MCF 10A (cell line): ENCODE results near the gene LYZ. TPM values are rescaled to one million over a fixed set of nuclear protein-coding genes. Genes with fewer than 3 reads are reported as not detected.

Experiments
- BruUV-seq: library from RNA; stranded (reverse); fragments of 400-500 nt; replicated peaks from 2 replicates; lab custom pipeline; 2021; lab: Mats Ljungman, UMichigan
- CTCF ChIA-PET: fragments of 300-600 bp; sonication (Branson Sonifier 250); formaldehyde crosslinking; extraction: SDS; loops from one replicate; lab custom pipeline; 2021; ENCODE audit warnings: antibody characterized with exemption, inconsistent platforms; lab: Yijun Ruan, JAX
- POLR2A ChIA-PET: fragments of 300-600, 350-650 bp; sonication (Branson Sonifier 250); formaldehyde crosslinking; extraction: SDS; loops from one replicate; lab custom pipeline; 2020; ENCODE audit warnings: antibody characterized with exemption, inconsistent platforms; lab: Yijun Ruan, JAX
- DNase-seq: peaks from one replicate; pipeline ENCODE4 v3.0.0-alpha.2; 2018; ENCODE audit not compliant: unreplicated experiment
- H3K27ac Mint-ChIP-seq: one replicate; pipeline ENCODE4 v1.8.0; 2022; ENCODE audit warnings: mild to moderate bottlenecking, low read depth, mixed read lengths; ENCODE audit not compliant: unreplicated experiment
- H3K27me3 Mint-ChIP-seq: one replicate; pipeline ENCODE4 v1.8.0; 2022; ENCODE audit warnings: mixed read lengths; ENCODE audit not compliant: insufficient read depth, unreplicated experiment
- H3K36me3 Mint-ChIP-seq: one replicate; pipeline ENCODE4 v1.8.0; 2022; ENCODE audit warnings: mild to moderate bottlenecking, moderate library complexity, mixed read lengths; ENCODE audit not compliant: insufficient read depth, unreplicated experiment
- H3K4me1 Mint-ChIP-seq: one replicate; pipeline ENCODE4 v1.8.0; 2022; ENCODE audit warnings: mixed read lengths; ENCODE audit not compliant: insufficient read depth, unreplicated experiment
- H3K4me3 Mint-ChIP-seq: one replicate; pipeline ENCODE4 v1.8.0; 2022; ENCODE audit warnings: mild to moderate bottlenecking, moderate library complexity, mixed read lengths; ENCODE audit not compliant: unreplicated experiment
- H3K9me3 Mint-ChIP-seq: one replicate; pipeline ENCODE4 v1.8.0; 2022; ENCODE audit warnings: mixed read lengths; ENCODE audit not compliant: unreplicated experiment
- intact Hi-C: fragments of 100-400 bp; cut with micrococcal nuclease; formaldehyde crosslinking; loops from 2 replicates; pipeline ENCODE4 v1.14.1; 2022
- total RNA-seq: library from RNA; stranded (reverse); gene quantifications from 2 replicates; pipeline ENCODE4 v1.2.3, GENCODE V29; 2022
- TF ChIP-seq, protein P1 (sequence below): fragments of 200-600 bp; IDR thresholded peaks from one replicate; pipeline ENCODE4 v1.8.0; 2022; ENCODE audit warnings: antibody characterized with exemption, mild to moderate bottlenecking; ENCODE audit not compliant: unreplicated experiment

LYZ gene
- total RNA-seq, 1 experiment from 2014 or later = not detected

- POLR2A ChIA-PET = no interaction called here
These were observed 2.4 kb upstream of the LYZ start for GRCh38 chr12:69345742-69346141.

DNA sequence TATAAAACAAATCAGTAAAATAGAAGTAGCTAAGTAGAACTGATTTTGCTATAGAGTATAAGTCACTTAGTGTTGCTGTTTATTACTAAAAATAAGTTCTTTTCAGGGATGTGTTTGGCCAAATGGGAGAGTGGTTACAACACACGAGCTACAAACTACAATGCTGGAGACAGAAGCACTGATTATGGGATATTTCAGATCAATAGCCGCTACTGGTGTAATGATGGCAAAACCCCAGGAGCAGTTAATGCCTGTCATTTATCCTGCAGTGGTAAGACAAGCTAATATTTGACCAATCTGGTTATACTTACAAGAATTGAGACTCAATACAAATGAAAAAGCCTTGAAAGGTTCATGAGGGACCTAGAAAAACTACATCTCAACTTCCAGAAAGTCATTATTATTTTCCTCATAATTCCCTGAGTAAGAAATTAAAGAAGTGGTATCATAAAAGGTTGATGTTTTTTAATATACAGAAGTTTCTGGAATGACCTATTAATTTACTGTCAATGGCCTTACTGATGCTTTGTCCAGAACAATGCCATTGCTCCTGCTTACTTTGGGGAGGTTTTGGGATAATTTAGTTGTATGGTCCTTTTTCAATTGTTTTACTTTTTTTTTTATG is 1.9 kb downstream of the LYZ start:
- Mint-ChIP-seq H3K9me3 (no peaks in the 10 kb centered on the region), H3K27me3 (peaks cover 12% of the 10 kb centered on the region), H3K4me3 (no peak overlapping the region), H3K36me3 (no peaks in the 10 kb centered on the region), H3K4me1 (no peaks in the 10 kb centered on the region), H3K27ac (no peak overlapping the region)
- TF ChIP-seq, protein P1, sequence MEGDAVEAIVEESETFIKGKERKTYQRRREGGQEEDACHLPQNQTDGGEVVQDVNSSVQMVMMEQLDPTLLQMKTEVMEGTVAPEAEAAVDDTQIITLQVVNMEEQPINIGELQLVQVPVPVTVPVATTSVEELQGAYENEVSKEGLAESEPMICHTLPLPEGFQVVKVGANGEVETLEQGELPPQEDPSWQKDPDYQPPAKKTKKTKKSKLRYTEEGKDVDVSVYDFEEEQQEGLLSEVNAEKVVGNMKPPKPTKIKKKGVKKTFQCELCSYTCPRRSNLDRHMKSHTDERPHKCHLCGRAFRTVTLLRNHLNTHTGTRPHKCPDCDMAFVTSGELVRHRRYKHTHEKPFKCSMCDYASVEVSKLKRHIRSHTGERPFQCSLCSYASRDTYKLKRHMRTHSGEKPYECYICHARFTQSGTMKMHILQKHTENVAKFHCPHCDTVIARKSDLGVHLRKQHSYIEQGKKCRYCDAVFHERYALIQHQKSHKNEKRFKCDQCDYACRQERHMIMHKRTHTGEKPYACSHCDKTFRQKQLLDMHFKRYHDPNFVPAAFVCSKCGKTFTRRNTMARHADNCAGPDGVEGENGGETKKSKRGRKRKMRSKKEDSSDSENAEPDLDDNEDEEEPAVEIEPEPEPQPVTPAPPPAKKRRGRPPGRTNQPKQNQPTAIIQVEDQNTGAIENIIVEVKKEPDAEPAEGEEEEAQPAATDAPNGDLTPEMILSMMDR = no peak
- BruUV-seq = no TSS peak
- no peak for DNase-seq
- intact Hi-C loops = loop anchor here (10.0 kb wide), 1 partner anchor 285 kb away; no protein-coding TSS in a partner anchor
- POLR2A ChIA-PET = no interaction called here
- CTCF ChIA-PET = interaction anchor here (0.6 to 1.0 kb wide), 2 partner anchors 8 to 68 kb away, joined by 3 to 4 read pairs; no protein-coding TSS in a partner anchor

More at GRCh38 chr12:69345742-69346141, 2.4 kb upstream of the LYZ start:
- Mint-ChIP-seq H3K36me3 (no peaks in the 10 kb centered on the region), H3K27ac (no peak overlapping the region), H3K4me1 (no peaks in the 10 kb centered on the region), H3K4me3 (no peak overlapping the region), H3K27me3 (no peaks in the 10 kb centered on the region), H3K9me3 (no peaks in the 10 kb centered on the region)
- BruUV-seq = no TSS peak
- TF ChIP-seq, protein P1 = no peak
- DNase-seq = no peak
- intact Hi-C loops = no loop called here
- CTCF ChIA-PET = interaction anchor here (0.6 kb wide), 1 partner anchor 9 kb away, joined by 4 read pairs; no protein-coding TSS in a partner anchor

GRCh38 chr12:69350777-69351176 is 2.6 kb downstream of the LYZ start:
- CTCF ChIA-PET = no interaction called here
- Mint-ChIP-seq H3K9me3 (no peaks in the 10 kb centered on the region), H3K27me3 (peaks cover 14% of the 10 kb centered on the region), H3K4me3 (no peak overlapping the region), H3K27ac (no peak overlapping the region), H3K36me3 (no peaks in the 10 kb centered on the region), H3K4me1 (no peaks in the 10 kb centered on the region)
- DNase-seq = no peak
- POLR2A ChIA-PET = no interaction called here
- intact Hi-C loops = loop anchor here (10.0 kb wide), 1 partner anchor 284 kb away; no protein-coding TSS in a partner anchor
- TF ChIP-seq, protein P1 = no peak
- BruUV-seq = no TSS peak

GRCh38 chr12:69351462-69352236 is 3.5 kb downstream of the LYZ start:
- Mint-ChIP-seq H3K27me3 (peaks cover 14% of the 10 kb centered on the region), H3K27ac (no peak overlapping the region), H3K4me3 (no peak overlapping the region), H3K36me3 (no peaks in the 10 kb centered on the region), H3K4me1 (no peaks in the 10 kb centered on the region), H3K9me3 (no peaks in the 10 kb centered on the region)
- intact Hi-C loops = loop anchor here (10.0 kb wide), 1 partner anchor 283 kb away; no protein-coding TSS in a partner anchor
- BruUV-seq = no TSS peak
- DNase-seq = no peak
- CTCF ChIA-PET = no interaction called here
- POLR2A ChIA-PET = interaction anchor here (0.7 kb wide), 1 partner anchor 46 kb away, joined by 3 read pairs; no protein-coding TSS in a partner anchor
- TF ChIP-seq, protein P1 = no peak
